HTR-8/SVneo (cell line): ENCODE data around the gene MSI1.

Experiments used
- DNase-seq: peaks from one replicate; pipeline ENCODE4 v3.0.0; 2011; ENCODE audit warnings: low spot score, mixed read lengths; ENCODE audit not compliant: insufficient read length
- FAIRE-seq: peaks from 2 replicates; lab custom pipeline; 2011; peaks lifted over from hg19 to GRCh38; lab: Jason Lieb, UNC

MSI1 gene

DNA sequence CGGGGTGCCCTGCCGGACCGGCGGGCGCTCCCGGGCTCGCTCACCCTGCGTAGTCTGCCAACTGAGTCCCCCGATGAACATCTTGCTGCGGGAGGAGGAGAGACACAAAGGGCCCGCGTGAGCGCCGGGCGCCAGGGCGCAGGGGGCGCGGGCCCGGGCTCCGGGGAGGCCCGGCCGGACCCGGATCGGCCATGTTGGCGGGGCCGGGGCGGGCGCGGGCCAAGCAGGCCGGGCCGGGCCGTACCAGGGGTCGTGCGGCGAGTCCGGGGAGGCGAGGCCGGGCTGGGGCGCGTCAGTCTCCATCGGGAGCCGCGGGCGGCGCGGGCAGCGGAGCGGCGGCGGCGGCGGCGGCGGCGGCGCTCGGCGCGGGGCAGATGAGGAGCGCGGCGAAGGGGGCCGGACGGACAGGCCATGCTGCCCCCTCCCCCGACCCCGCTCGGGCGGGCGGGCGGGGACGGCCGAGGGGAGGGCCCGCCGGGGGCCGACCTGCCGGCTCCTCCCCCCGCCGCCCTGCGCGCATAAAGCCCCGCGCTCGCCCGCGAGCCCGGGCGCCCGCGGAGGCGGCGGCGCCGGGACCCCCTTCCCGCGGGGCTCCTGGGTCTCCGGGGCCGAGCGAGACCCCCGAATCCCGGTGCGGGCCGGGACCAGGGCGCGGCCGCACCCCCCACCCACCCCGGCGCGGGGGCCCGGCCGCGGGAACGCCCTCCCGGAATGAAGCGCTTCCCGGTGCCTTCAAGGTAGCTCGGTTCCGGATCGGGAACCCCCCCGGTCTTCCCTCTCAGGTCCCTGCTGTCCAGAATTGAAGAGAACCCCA, at the start of gene MSI1:
Gene MSI1 (minus strand): TSS at position 376 of the 814 bp plus-strand sequence. CDS start 73 bp downstream, at position 303.
- DNase-seq = no peak
- FAIRE-seq = no peak

- FAIRE-seq = no peak
- DNase-seq = no peak
Measured at GRCh38 chr12:120417917-120418580, 49.1 kb upstream of the MSI1 start.

- FAIRE-seq = no peak
- no peak for DNase-seq
Measured at GRCh38 chr12:120416490-120417216, 47.7 kb upstream of the MSI1 start.

GRCh38 chr12:120413901-120414695, 45.1 kb upstream of the MSI1 start:
- DNase-seq (no peak), FAIRE-seq (no peak)

GRCh38 chr12:120412421-120412820, 43.5 kb upstream of the MSI1 start:
- no peak for FAIRE-seq
- DNase-seq = no peak

- DNase-seq (no peak), FAIRE-seq (no peak)
Measured at GRCh38 chr12:120408771-120409170, 39.8 kb upstream of the MSI1 start.

- FAIRE-seq (no peak), DNase-seq (no peak)
Measured at GRCh38 chr12:120406553-120406952, 37.6 kb upstream of the MSI1 start.

GRCh38 chr12:120406069-120406468, 37.1 kb upstream of the MSI1 start:
- DNase-seq = no peak
- FAIRE-seq = no peak

DNA sequence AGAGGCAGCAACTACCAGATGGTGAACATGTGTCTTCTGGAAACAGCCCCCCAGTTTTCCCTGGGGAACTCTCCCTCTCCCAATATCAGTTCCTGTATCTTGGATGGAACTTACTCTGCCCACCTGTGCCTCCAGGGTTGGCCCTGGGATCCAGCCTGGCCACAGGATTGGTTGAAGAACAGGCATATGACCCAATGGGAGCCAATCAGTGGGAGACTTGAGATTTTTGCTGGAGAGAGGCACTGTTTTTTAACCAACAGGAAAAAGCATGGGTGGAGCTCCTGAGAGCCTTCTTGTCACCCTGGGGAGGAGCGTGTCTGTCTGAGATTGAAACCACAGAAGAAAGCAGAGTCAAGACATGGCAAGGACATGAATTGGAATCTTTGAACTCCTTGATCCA, 35.3 kb upstream of the MSI1 start:
- DNase-seq (no peak), FAIRE-seq (no peak)

- FAIRE-seq (no peak), DNase-seq (no peak)
Measured at GRCh38 chr12:120403869-120404268, 34.9 kb upstream of the MSI1 start.

- FAIRE-seq = no peak
- DNase-seq = no peak
Measured at GRCh38 chr12:120402217-120402616, 33.3 kb upstream of the MSI1 start.

GRCh38 chr12:120399531-120399930, 30.6 kb upstream of the MSI1 start:
- DNase-seq (no peak), FAIRE-seq (no peak)

GRCh38 chr12:120397824-120398540, 29.0 kb upstream of the MSI1 start:
- DNase-seq (no peak), FAIRE-seq (no peak)

GRCh38 chr12:120394483-120395367, 25.8 kb upstream of the MSI1 start:
- DNase-seq (no peak), FAIRE-seq (no peak)

DNA sequence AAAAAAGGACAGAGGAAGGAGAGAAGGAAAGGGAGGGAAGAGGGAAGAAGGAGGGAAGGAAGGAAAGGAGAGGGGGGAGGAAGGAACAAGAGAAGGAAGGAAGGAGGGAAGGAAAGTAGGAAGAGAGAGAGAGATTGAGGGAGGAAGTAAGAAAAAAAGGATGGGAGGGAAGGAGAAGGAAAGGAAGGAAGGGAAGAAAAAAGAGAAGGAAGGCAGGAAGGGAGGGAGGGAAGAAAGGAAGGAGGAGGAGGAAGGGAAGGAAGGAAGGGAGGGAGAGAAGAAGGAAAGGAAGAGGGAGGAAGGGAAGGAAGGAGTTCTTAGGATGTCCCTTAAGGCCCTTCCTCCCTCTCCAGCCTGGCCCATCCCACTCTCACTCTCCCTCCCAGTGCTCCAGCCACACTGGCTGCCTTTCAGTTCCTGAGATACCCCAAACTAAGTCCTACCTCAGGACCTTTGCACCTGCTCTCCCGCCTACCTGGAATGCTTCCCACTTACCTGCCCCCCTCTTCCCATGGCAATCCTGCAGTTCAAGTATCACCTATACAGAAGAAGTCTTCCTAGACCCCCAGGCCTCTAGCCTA, 21.7 kb upstream of the MSI1 start:
- DNase-seq = no peak
- FAIRE-seq = no peak

DNA sequence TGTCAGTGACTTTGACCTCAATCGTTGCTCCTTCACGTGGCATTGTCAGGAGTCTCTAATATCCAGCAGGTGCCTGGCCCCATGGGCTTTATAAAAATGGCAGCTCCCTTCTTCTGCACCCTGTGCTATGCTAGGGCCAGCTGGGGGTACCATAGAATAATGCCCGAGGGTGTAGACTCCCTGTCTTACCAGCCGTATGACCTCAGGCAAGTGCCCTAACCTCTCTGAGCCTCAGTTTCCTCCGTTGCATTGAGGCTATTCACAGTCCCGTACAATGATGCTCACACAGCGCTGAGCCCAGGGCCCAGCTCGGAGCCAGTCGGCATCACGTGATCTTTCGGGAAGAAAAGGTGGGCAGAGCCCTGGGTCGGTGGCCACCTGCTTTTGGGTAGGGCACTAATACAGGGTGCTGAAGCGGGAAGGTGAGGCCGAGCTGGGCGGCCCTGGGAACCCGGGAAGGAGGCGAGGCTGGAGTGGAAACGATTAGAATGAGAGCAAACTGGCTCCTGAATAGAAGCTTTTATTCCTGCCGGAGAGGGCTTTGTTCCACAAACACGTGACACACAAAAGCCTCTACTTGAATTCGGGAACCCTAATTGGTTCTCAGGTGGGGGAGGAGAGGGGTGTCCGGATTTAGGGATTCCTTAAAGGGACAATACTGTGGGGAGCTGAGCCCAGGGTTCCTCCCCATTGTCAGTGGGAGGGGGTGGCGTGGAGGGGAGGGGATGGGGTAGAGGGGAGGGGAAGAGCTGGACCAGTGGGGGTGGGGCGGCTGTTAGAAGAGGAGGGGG, 19.9 kb upstream of the MSI1 start:
- FAIRE-seq = no peak

DNA sequence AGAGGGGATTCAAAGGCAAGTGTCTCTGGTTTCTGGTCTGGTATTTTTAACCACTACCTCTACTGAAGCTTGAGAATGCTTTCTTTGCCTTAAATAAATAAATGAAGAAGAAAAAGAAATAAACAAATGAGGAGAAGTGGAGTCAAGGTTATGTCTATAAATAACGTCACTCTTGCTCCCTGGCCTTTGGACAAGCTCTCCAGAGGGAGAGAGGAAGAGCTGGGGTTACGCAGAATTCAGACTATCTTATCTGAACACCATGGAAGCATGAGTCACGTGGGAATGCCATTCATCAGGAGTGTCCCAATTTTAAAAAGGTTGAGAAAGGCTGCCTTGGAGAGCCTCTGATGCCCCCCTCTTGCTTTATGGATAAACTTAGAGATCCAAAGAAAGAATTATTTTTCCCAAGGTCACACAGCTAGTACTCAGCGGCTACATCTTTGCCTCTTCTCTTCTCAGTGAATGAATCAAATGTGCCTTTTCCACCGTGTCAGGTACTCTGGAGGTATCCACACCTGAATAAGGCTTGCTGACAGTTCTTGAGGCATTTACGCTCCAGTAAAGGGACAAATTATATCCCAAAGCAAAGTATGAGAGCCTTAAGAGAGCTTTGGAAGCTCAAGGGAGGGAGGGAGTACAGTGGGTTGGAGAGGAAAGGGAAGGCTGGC, 12.9 kb upstream of the MSI1 start:
- FAIRE-seq = no peak
- no peak for DNase-seq

More for the DNA sequence above, 19.9 kb upstream of the MSI1 start:
- DNase-seq = no peak
